Activated T-cell treated with anti-CD3 and anti-CD28 coated beads, Interleukin-2, amount 50 U/mL, for 4 hours (primary cell): ENCODE data around the gene CNPPD1. TPM values are rescaled to one million over a fixed set of nuclear protein-coding genes. Genes with fewer than 3 reads are reported as not detected.

Experiments used
- ATAC-seq, 2 donors: fragments of 200-7000 bp; cut with Tn5 transposase; one replicate each; pipeline ENCODE4 v1.10.0; 2021
- DNase-seq: peaks from one replicate; pipeline ENCODE4 v3.0.0-alpha.2; 2020
- H3K27me3 Mint-ChIP-seq: one replicate; pipeline ENCODE4 v1.8.0; 2021; ENCODE audit warnings: low read depth, mixed read lengths
- H3K36me3 Mint-ChIP-seq: one replicate; pipeline ENCODE4 v1.8.0; 2022; ENCODE audit warnings: mixed read lengths; ENCODE audit not compliant: insufficient read depth
- H3K4me1 Mint-ChIP-seq: one replicate; pipeline ENCODE4 v1.8.0; 2021; ENCODE audit warnings: low read depth, mixed read lengths
- H3K4me3 Mint-ChIP-seq: one replicate; pipeline ENCODE4 v1.8.0; 2021; ENCODE audit warnings: mild to moderate bottlenecking, moderate library complexity, mixed read lengths
- H3K9me3 Mint-ChIP-seq: one replicate; pipeline ENCODE4 v1.8.0; 2021; ENCODE audit warnings: mixed read lengths
- total RNA-seq, 3 donors: library from RNA; stranded (reverse); gene quantifications; one replicate each; pipeline ENCODE4 v1.2.1, GENCODE V29; 2021

The CNPPD1 gene
- total RNA-seq = 10 to 100 TPM; 66.8 to 78.9 (median 72.7) TPM

- Mint-ChIP-seq H3K36me3 (peaks cover 28% of the 10 kb centered on the region), H3K9me3 (no peaks in the 10 kb centered on the region), H3K4me1 (peaks cover 61% of the 10 kb centered on the region), H3K27me3 (no peaks in the 10 kb centered on the region), H3K4me3 (peak within 1 kb of the TSS; percentile 89)
- peak; percentile 76 for DNase-seq
- ATAC-seq = peak; percentile 81 to 82
Observed at GRCh38 chr2:219176818-219177551, at the start of gene CNPPD1. CNPPD1 (minus strand) TSS chr2:219176925; CDS start chr2:219176828, 97 bp downstream.

- DNase-seq = no peak
- H3K36me3 Mint-ChIP-seq = peaks cover 27% of the 10 kb centered on the region
- peaks cover 28% of the 10 kb centered on the region for H3K4me1 Mint-ChIP-seq
- no peak for ATAC-seq
- no peaks in the 10 kb centered on the region for H3K27me3 Mint-ChIP-seq
- no peaks in the 10 kb centered on the region for H3K9me3 Mint-ChIP-seq
- no peak overlapping the region for H3K4me3 Mint-ChIP-seq
Observed at GRCh38 chr2:219225350-219225749, 48.6 kb upstream of the CNPPD1 start.

GRCh38 chr2:219223831-219224610, 47.3 kb upstream of the CNPPD1 start:
- Mint-ChIP-seq H3K9me3 (no peaks in the 10 kb centered on the region), H3K36me3 (peaks cover 27% of the 10 kb centered on the region), H3K4me1 (peaks cover 27% of the 10 kb centered on the region), H3K4me3 (no peak overlapping the region), H3K27me3 (no peaks in the 10 kb centered on the region)
- no peak for ATAC-seq
- DNase-seq = no peak

GRCh38 chr2:219221957-219222518, 45.3 kb upstream of the CNPPD1 start:
- peaks cover 19% of the 10 kb centered on the region for H3K4me1 Mint-ChIP-seq
- H3K4me3 Mint-ChIP-seq = no peak overlapping the region
- peaks cover 27% of the 10 kb centered on the region for H3K36me3 Mint-ChIP-seq
- no peaks in the 10 kb centered on the region for H3K27me3 Mint-ChIP-seq
- no peak for ATAC-seq
- H3K9me3 Mint-ChIP-seq = no peaks in the 10 kb centered on the region
- DNase-seq = no peak

GRCh38 chr2:219220652-219221402, 44.1 kb upstream of the CNPPD1 start:
- ATAC-seq (no peak), DNase-seq (no peak)
- Mint-ChIP-seq H3K36me3 (peaks cover 23% of the 10 kb centered on the region), H3K4me1 (peaks cover 17% of the 10 kb centered on the region), H3K9me3 (no peaks in the 10 kb centered on the region), H3K4me3 (no peak overlapping the region), H3K27me3 (no peaks in the 10 kb centered on the region)

- no peaks in the 10 kb centered on the region for H3K9me3 Mint-ChIP-seq
- no peaks in the 10 kb centered on the region for H3K27me3 Mint-ChIP-seq
- H3K4me3 Mint-ChIP-seq = no peak overlapping the region
Observed at GRCh38 chr2:219219784-219220532, 43.2 kb upstream of the CNPPD1 start.

GRCh38 chr2:219218732-219219701, 42.3 kb upstream of the CNPPD1 start, which contains the start of gene ABCB6:
ABCB6 (minus strand) TSS chr2:219218958; CDS start chr2:219218673, 285 bp downstream.
- peaks cover 22% of the 10 kb centered on the region for H3K36me3 Mint-ChIP-seq
- ATAC-seq = peak; percentile 82 to 88

More at GRCh38 chr2:219219784-219220532, 43.2 kb upstream of the CNPPD1 start:
- DNase-seq = no peak
- no peak for ATAC-seq
- peaks cover 17% of the 10 kb centered on the region for H3K4me1 Mint-ChIP-seq
- peaks cover 21% of the 10 kb centered on the region for H3K36me3 Mint-ChIP-seq

GRCh38 chr2:219218217-219218731, 41.5 kb upstream of the CNPPD1 start:
- no peaks in the 10 kb centered on the region for H3K27me3 Mint-ChIP-seq
- peaks cover 17% of the 10 kb centered on the region for H3K4me1 Mint-ChIP-seq
- DNase-seq (no peak), ATAC-seq (peak; percentile 49 to 59)
- no peaks in the 10 kb centered on the region for H3K9me3 Mint-ChIP-seq
- peak overlapping the region; percentile 86 for H3K4me3 Mint-ChIP-seq
- peaks cover 17% of the 10 kb centered on the region for H3K36me3 Mint-ChIP-seq

More at GRCh38 chr2:219218732-219219701, 42.3 kb upstream of the CNPPD1 start, which contains the start of gene ABCB6:
- Mint-ChIP-seq H3K27me3 (no peaks in the 10 kb centered on the region), H3K9me3 (no peaks in the 10 kb centered on the region), H3K4me1 (peaks cover 17% of the 10 kb centered on the region), H3K4me3 (peak within 1 kb of the TSS; percentile 86)
- peak; percentile 85 for DNase-seq

- ATAC-seq (no peak), DNase-seq (no peak)
- no peaks in the 10 kb centered on the region for H3K27me3 Mint-ChIP-seq
- H3K4me3 Mint-ChIP-seq = no peak overlapping the region
- peaks cover 18% of the 10 kb centered on the region for H3K36me3 Mint-ChIP-seq
- no peaks in the 10 kb centered on the region for H3K9me3 Mint-ChIP-seq
- H3K4me1 Mint-ChIP-seq = peaks cover 17% of the 10 kb centered on the region
Observed at GRCh38 chr2:219216535-219216915, 39.8 kb upstream of the CNPPD1 start.

GRCh38 chr2:219215871-219216534, 39.3 kb upstream of the CNPPD1 start:
- no peak for ATAC-seq
- Mint-ChIP-seq H3K27me3 (no peaks in the 10 kb centered on the region), H3K36me3 (peaks cover 14% of the 10 kb centered on the region), H3K9me3 (no peaks in the 10 kb centered on the region), H3K4me3 (no peak overlapping the region), H3K4me1 (peaks cover 22% of the 10 kb centered on the region)
- DNase-seq = no peak

- no peak for DNase-seq
- no peak overlapping the region for H3K4me3 Mint-ChIP-seq
Observed at GRCh38 chr2:219214786-219215185, 38.1 kb upstream of the CNPPD1 start.

GRCh38 chr2:219214141-219214540, 37.4 kb upstream of the CNPPD1 start:
- Mint-ChIP-seq H3K27me3 (no peaks in the 10 kb centered on the region), H3K36me3 (peaks cover 14% of the 10 kb centered on the region), H3K9me3 (no peaks in the 10 kb centered on the region), H3K4me1 (peaks cover 24% of the 10 kb centered on the region), H3K4me3 (no peak overlapping the region)
- DNase-seq = no peak
- ATAC-seq = no peak

More at GRCh38 chr2:219214786-219215185, 38.1 kb upstream of the CNPPD1 start:
- Mint-ChIP-seq H3K36me3 (peaks cover 14% of the 10 kb centered on the region), H3K4me1 (peaks cover 24% of the 10 kb centered on the region), H3K27me3 (no peaks in the 10 kb centered on the region), H3K9me3 (no peaks in the 10 kb centered on the region)
- no peak for ATAC-seq
